ENCODE data around the gene AHR.
"Not testable (repeated sequence)": the region's sequence is repeated elsewhere in the genome, so short reads cannot be mapped to it uniquely, and the experiment has no call there.

AHR gene

DNA sequence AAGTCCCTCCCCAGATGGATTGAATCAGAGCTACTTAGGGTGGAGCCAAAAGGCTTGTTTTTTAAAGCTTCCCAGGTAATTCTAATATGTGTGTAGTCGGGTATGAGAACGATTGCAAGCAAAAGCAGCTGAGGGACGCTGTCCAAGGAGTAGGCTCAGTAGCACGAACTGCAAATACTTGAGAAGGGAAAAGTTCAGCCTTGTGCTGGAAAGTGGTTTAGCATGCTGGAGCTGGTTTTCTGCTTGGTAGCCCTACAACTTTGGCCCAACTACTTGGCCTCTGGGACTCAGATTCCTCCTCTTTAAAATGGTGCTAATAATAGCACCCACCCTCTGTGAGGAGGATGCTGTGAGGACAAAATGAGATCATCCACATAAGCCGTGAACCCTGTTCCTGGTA is 76.2 kb downstream of the AHR start:
- DNase-seq (ENCODE audit: low spot score in 2 of 2) = no peak
- no peak for ATAC-seq (replicated peaks; ENCODE audit: extremely low read depth, poor library complexity, severe bottlenecking)

DNA sequence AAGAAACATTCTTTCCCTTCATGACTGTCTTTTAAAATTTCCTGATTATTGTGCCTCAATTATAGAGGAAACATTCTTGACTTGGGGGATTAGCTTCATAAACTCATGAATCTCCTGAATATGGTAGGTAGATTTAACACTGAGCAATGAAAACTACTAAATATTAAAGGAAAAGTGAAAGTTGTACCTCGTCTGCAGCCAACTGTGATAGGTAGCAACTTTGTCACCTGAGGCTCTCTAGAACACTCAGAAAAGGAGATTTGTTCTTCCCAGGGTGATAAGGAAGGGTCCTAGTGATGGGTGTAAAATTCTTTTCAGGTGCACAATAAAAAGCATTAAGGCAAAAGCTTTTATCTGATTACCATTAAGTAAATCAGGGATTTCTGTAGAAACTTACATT is 78.1 kb downstream of the AHR start:
- H3K27me3 Mint-ChIP-seq = no peaks in the 10 kb centered on the region
- DNase-seq (ENCODE audit: low spot score in 2 of 2) (no peak), ATAC-seq (replicated peaks; ENCODE audit: extremely low read depth, poor library complexity, severe bottlenecking) (no peak)
- H3K27ac Mint-ChIP-seq (ENCODE audit: low read depth) = no peak overlapping the region
- no peaks in the 10 kb centered on the region for H3K4me1 Mint-ChIP-seq
- no peak overlapping the region for H3K4me3 Mint-ChIP-seq
- no peaks in the 10 kb centered on the region for H3K9me3 Mint-ChIP-seq
- H3K36me3 Mint-ChIP-seq (ENCODE audit: insufficient read depth) = no peaks in the 10 kb centered on the region

More for the DNA sequence above, 76.2 kb downstream of the AHR start:
- H3K4me1 Mint-ChIP-seq = no peaks in the 10 kb centered on the region
- no peaks in the 10 kb centered on the region for H3K36me3 Mint-ChIP-seq (ENCODE audit: insufficient read depth)
- H3K27ac Mint-ChIP-seq (ENCODE audit: low read depth) = no peak overlapping the region
- no peaks in the 10 kb centered on the region for H3K9me3 Mint-ChIP-seq
- no peak overlapping the region for H3K4me3 Mint-ChIP-seq
- no peaks in the 10 kb centered on the region for H3K27me3 Mint-ChIP-seq

GRCh38 chr7:17380736-17381662 is 82.5 kb downstream of the AHR start:
- H3K27me3 Mint-ChIP-seq = no peaks in the 10 kb centered on the region
- no peaks in the 10 kb centered on the region for H3K36me3 Mint-ChIP-seq (ENCODE audit: insufficient read depth)
- no peak overlapping the region for H3K4me3 Mint-ChIP-seq
- ATAC-seq (replicated peaks; ENCODE audit: extremely low read depth, poor library complexity, severe bottlenecking) (no peak), DNase-seq (ENCODE audit: low spot score in 2 of 2) (no peak)
- no peaks in the 10 kb centered on the region for H3K4me1 Mint-ChIP-seq
- no peak overlapping the region for H3K27ac Mint-ChIP-seq (ENCODE audit: low read depth)
- H3K9me3 Mint-ChIP-seq = no peaks in the 10 kb centered on the region

DNA sequence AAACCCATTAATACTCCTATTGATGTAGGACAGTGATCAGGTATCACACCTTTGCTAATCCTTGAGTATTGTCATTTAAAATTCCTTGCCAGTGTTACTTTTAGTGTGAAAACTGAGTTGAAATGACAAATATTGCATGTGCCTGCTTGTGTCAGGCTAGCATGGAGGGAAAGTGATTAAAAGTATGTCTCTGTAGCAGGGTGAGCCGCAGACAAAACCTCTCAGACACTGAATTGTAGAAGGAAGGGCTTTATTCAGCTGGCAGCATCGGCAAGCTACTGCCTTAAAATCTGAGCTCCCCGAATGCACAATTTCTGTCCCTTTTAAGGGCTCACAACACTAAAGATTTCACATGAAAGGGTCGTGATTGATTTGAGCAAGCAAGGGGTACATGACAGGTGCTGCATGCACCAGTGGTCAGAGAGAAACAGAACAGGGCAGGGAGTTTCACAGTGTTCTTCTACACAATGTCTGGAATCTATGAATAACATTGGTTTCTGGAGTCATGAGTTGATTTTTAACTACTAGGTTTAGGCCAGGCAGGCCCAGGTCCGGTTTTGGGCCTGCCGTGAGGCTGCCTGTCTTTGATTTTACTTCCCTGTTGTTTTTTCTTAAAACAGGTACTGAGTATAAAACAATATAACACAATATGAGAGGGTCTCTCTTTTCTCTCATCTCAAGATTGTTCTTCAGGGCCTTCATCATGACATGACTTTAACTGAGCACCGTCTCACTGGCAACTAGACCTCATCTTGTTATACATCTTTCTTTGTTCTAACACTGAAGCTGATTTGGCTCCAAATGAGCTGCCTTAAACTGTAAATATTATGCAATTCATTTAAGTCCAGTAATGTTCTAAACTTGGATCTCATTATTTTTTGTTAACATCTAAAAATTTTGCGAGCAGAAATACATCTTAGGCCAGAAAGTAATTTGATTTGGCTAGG is 84.2 kb downstream of the AHR start:
- not testable (repeated sequence) for H3K27me3 Mint-ChIP-seq; H3K27ac Mint-ChIP-seq (ENCODE audit: low read depth); DNase-seq (ENCODE audit: low spot score in 2 of 2); H3K36me3 Mint-ChIP-seq (ENCODE audit: insufficient read depth); H3K4me1 Mint-ChIP-seq; H3K4me3 Mint-ChIP-seq; H3K9me3 Mint-ChIP-seq; ATAC-seq (replicated peaks; ENCODE audit: extremely low read depth, poor library complexity, severe bottlenecking)

- Mint-ChIP-seq H3K4me3 (no peak overlapping the region), H3K36me3 (ENCODE audit: insufficient read depth) (no peaks in the 10 kb centered on the region), H3K27ac (ENCODE audit: low read depth) (no peak overlapping the region), H3K27me3 (no peaks in the 10 kb centered on the region), H3K4me1 (no peaks in the 10 kb centered on the region), H3K9me3 (no peaks in the 10 kb centered on the region)
- DNase-seq (ENCODE audit: low spot score in 2 of 2) (no peak), ATAC-seq (replicated peaks; ENCODE audit: extremely low read depth, poor library complexity, severe bottlenecking) (no peak)
Measured at GRCh38 chr7:17384400-17384799, 85.9 kb downstream of the AHR start.

- H3K36me3 Mint-ChIP-seq (ENCODE audit: insufficient read depth) = no peaks in the 10 kb centered on the region
- H3K4me3 Mint-ChIP-seq = no peak overlapping the region
- DNase-seq (ENCODE audit: low spot score in 2 of 2) (no peak), ATAC-seq (replicated peaks; ENCODE audit: extremely low read depth, poor library complexity, severe bottlenecking) (no peak)
- H3K9me3 Mint-ChIP-seq = no peaks in the 10 kb centered on the region
- H3K27ac Mint-ChIP-seq (ENCODE audit: low read depth) = no peak overlapping the region
- H3K27me3 Mint-ChIP-seq = peaks cover 9% of the 10 kb centered on the region
- H3K4me1 Mint-ChIP-seq = no peaks in the 10 kb centered on the region
Measured at GRCh38 chr7:17385612-17386011, 87.2 kb downstream of the AHR start.

- ATAC-seq (replicated peaks; ENCODE audit: extremely low read depth, poor library complexity, severe bottlenecking) = no peak
- Mint-ChIP-seq H3K27ac (ENCODE audit: low read depth) (no peak overlapping the region), H3K27me3 (peaks cover 24% of the 10 kb centered on the region), H3K9me3 (peaks cover 20% of the 10 kb centered on the region), H3K36me3 (ENCODE audit: insufficient read depth) (no peaks in the 10 kb centered on the region), H3K4me1 (no peaks in the 10 kb centered on the region), H3K4me3 (no peak overlapping the region)
- DNase-seq (ENCODE audit: low spot score in 2 of 2) = no peak
Measured at GRCh38 chr7:17390392-17390791, 91.9 kb downstream of the AHR start.

GRCh38 chr7:17391366-17391765 is 92.9 kb downstream of the AHR start:
- H3K4me1 Mint-ChIP-seq = no peaks in the 10 kb centered on the region
- ATAC-seq (replicated peaks; ENCODE audit: extremely low read depth, poor library complexity, severe bottlenecking) = no peak
- H3K27me3 Mint-ChIP-seq = peaks cover 24% of the 10 kb centered on the region
- DNase-seq (ENCODE audit: low spot score in 2 of 2) = no peak
- H3K9me3 Mint-ChIP-seq = peaks cover 20% of the 10 kb centered on the region
- no peaks in the 10 kb centered on the region for H3K36me3 Mint-ChIP-seq (ENCODE audit: insufficient read depth)
- no peak overlapping the region for H3K27ac Mint-ChIP-seq (ENCODE audit: low read depth)
- H3K4me3 Mint-ChIP-seq = no peak overlapping the region

DNA sequence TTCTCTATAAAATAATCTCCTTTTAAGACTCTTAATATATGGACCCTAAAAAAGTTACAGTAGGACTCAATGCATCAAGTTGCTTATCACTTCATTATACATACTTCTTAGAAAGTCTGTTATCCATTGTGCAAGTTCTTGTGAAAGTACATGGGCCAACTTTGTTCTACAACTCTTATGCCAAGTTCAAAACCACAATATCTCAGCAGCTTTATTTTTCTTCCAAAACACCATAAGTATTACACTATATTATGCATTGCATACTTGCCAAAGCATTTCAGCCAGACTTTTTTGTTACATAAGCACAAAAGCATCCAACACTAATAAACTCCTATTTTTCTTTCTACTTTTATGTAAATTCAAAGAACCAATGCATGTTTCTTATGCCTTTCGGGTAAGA is 94.4 kb downstream of the AHR start:
- Mint-ChIP-seq H3K4me3 (no peak overlapping the region), H3K4me1 (no peaks in the 10 kb centered on the region), H3K27ac (ENCODE audit: low read depth) (no peak overlapping the region), H3K27me3 (peaks cover 24% of the 10 kb centered on the region), H3K9me3 (peaks cover 20% of the 10 kb centered on the region), H3K36me3 (ENCODE audit: insufficient read depth) (no peaks in the 10 kb centered on the region)
- DNase-seq (ENCODE audit: low spot score in 2 of 2) = no peak
- no peak for ATAC-seq (replicated peaks; ENCODE audit: extremely low read depth, poor library complexity, severe bottlenecking)

DNA sequence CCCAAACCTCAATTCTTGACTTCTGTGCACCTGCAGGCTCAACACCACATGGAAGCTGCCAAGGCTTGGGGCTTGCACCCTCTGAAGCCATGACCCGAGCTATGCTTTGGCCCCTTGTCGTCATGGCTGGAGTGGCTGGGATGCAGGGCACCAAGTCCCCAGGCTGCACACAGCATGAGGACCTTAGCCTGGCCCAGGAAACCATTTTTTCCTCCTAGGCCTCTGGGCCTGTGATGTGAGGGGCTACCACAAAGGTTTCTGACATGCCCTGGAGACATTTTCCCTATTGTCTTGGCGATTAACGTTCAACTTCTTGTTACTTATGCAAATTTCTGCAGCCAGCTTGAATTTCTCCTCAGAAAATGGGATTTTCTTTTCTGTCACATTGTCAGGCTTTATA is 96.1 kb downstream of the AHR start:
- not testable (repeated sequence) for H3K27ac Mint-ChIP-seq (ENCODE audit: low read depth); DNase-seq (ENCODE audit: low spot score in 2 of 2); H3K36me3 Mint-ChIP-seq (ENCODE audit: insufficient read depth); H3K4me3 Mint-ChIP-seq; ATAC-seq (replicated peaks; ENCODE audit: extremely low read depth, poor library complexity, severe bottlenecking); H3K4me1 Mint-ChIP-seq
- Mint-ChIP-seq H3K27me3 (peaks cover 24% of the 10 kb centered on the region), H3K9me3 (peaks cover 20% of the 10 kb centered on the region)

All from central memory CD8-positive, alpha-beta T cell (primary cell).